HEK293T (cell line): ENCODE data around the gene RBM17.

Experiments used
- CTCF ChIA-PET: fragments of 350-600 bp; formaldehyde crosslinking; extraction: SDS; loops from one replicate; lab custom pipeline; 2021; ENCODE audit warnings: antibody characterized with exemption, inconsistent platforms; lab: Yijun Ruan, JAX
- POLR2A ChIA-PET: fragments of 350-600 bp; formaldehyde crosslinking; extraction: SDS; loops from one replicate; lab custom pipeline; 2020; ENCODE audit warnings: antibody characterized with exemption, inconsistent platforms; lab: Yijun Ruan, JAX
- DNase-seq: peaks from one replicate; pipeline ENCODE4 v3.0.0; 2012; ENCODE audit warnings: mixed read lengths; ENCODE audit errors: extremely low spot score
- ARNT ChIP-seq: fragments of 450-650 bp; IDR thresholded peaks from 2 replicates; pipeline ENCODE4 v1.6.1; 2017; ENCODE audit warnings: mild to moderate bottlenecking
- BHLHE40 ChIP-seq: fragments of 450-650 bp; IDR thresholded peaks from 2 replicates; pipeline ENCODE4 v1.6.1; 2016; ENCODE audit warnings: mild to moderate bottlenecking, moderate library complexity, borderline replicate concordance
- CTBP1 ChIP-seq: fragments of 450-650 bp; IDR thresholded peaks from 2 replicates; pipeline ENCODE4 v1.6.1; 2016; ENCODE audit warnings: borderline replicate concordance
- ELF4 ChIP-seq: fragments of 450-650 bp; IDR thresholded peaks from 2 replicates; pipeline ENCODE4 v1.6.1; 2017; ENCODE audit warnings: antibody characterized with exemption
- FOXA1 ChIP-seq: fragments of 450-650 bp; IDR thresholded peaks from 2 replicates; pipeline ENCODE4 v1.6.1; 2016; ENCODE audit warnings: mild to moderate bottlenecking
- FOXK2 ChIP-seq: fragments of 450-650 bp; IDR thresholded peaks from 2 replicates; pipeline ENCODE4 v1.6.1; 2016; ENCODE audit warnings: mild to moderate bottlenecking
- FOXM1 ChIP-seq: fragments of 450-650 bp; IDR thresholded peaks from 2 replicates; pipeline ENCODE4 v1.6.1; 2017; ENCODE audit warnings: mild to moderate bottlenecking, borderline replicate concordance
- HDGF ChIP-seq: fragments of 450-650 bp; IDR thresholded peaks from 2 replicates; pipeline ENCODE4 v1.6.1; 2017; ENCODE audit warnings: antibody characterized with exemption, borderline replicate concordance
- L3MBTL2 ChIP-seq: fragments of 450-650 bp; conservative IDR thresholded peaks from 2 replicates; pipeline ENCODE4 v1.6.1; 2016; ENCODE audit warnings: mild to moderate bottlenecking
- LEF1 ChIP-seq: fragments of 450-650 bp; IDR thresholded peaks from 2 replicates; pipeline ENCODE4 v1.6.1; 2017; ENCODE audit warnings: mild to moderate bottlenecking, borderline replicate concordance
- NFRKB ChIP-seq: fragments of 450-650 bp; IDR thresholded peaks from 2 replicates; pipeline ENCODE4 v1.6.1; 2016; ENCODE audit warnings: mild to moderate bottlenecking, moderate library complexity
- SP1 ChIP-seq: fragments of 450-650 bp; IDR thresholded peaks from 2 replicates; pipeline ENCODE4 v1.6.1; 2017
- SUZ12 ChIP-seq: fragments of 450-650 bp; IDR thresholded peaks from 2 replicates; pipeline ENCODE4 v1.6.1; 2016; ENCODE audit warnings: mild to moderate bottlenecking
- TARDBP ChIP-seq: fragments of 450-650 bp; IDR thresholded peaks from 2 replicates; pipeline ENCODE4 v1.6.1; 2016
- ZNF384 ChIP-seq: fragments of 450-650 bp; IDR thresholded peaks from 2 replicates; pipeline ENCODE4 v1.6.1; 2016
- TF ChIP-seq, protein P1 (sequence below): fragments of 450-650 bp; IDR thresholded peaks from 2 replicates; pipeline ENCODE4 v1.6.1; 2016

RBM17 gene

DNA sequence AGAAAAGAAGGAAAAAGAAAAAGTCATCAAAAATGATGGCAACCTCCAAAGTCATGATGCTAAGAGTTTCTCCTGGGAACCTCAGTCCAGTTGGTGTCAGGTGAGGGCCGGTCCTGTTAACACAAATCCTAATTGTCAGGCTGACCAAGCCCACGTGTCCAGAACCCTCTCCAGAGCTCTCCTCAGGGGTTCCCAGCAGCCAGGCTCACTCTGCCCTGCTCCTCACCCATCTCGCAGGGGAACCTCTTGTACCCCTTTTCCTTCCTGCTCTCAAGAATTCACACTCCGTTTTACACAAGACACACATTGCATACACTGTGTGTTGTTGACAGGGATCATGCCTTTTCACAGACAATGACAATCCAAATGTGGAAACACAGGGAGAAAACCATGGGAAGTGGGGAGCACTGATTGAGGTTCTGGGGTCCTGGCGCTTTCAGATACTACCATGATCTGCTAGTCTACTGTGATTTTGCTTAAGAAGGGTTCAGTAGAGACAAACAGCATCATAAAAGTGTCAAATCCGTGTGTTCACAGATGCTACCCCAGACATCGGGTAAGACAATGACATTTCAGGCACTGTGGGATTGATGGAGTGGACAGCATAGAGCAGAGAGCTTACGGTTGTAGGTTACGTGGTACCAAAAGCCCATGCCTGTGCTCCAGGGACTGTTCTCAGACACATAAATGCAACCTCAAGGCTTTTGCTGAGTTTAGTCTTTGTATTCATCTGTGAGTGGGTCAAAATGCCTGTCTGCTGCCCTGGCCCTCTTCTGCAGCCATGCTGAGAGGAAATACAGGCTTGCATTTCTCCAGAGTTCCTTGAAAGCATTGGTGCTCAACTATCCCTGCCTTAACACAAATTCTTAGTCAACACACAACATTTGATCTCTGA lies 42.7 kb upstream of the RBM17 start:
- DNase-seq, result no peak
- TF ChIP-seq FOXM1 (no peak), ARNT (no peak), SUZ12 (no peak), L3MBTL2 (no peak), LEF1 (no peak), FOXA1 (no peak), HDGF (no peak), NFRKB (no peak), SP1 (no peak), TARDBP (no peak), CTBP1 (no peak), FOXK2 (no peak), ZNF384 (no peak), BHLHE40 (no peak), ELF4 (no peak)
- TF ChIP-seq, protein P1, sequence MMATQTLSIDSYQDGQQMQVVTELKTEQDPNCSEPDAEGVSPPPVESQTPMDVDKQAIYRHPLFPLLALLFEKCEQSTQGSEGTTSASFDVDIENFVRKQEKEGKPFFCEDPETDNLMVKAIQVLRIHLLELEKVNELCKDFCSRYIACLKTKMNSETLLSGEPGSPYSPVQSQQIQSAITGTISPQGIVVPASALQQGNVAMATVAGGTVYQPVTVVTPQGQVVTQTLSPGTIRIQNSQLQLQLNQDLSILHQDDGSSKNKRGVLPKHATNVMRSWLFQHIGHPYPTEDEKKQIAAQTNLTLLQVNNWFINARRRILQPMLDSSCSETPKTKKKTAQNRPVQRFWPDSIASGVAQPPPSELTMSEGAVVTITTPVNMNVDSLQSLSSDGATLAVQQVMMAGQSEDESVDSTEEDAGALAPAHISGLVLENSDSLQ, result no peak
- CTCF ChIA-PET, result interaction anchor here (1.1 kb wide), 1 partner anchor 32 kb away, joined by 3 read pairs; no protein-coding TSS in a partner anchor
- POLR2A ChIA-PET, result no interaction called here

DNA sequence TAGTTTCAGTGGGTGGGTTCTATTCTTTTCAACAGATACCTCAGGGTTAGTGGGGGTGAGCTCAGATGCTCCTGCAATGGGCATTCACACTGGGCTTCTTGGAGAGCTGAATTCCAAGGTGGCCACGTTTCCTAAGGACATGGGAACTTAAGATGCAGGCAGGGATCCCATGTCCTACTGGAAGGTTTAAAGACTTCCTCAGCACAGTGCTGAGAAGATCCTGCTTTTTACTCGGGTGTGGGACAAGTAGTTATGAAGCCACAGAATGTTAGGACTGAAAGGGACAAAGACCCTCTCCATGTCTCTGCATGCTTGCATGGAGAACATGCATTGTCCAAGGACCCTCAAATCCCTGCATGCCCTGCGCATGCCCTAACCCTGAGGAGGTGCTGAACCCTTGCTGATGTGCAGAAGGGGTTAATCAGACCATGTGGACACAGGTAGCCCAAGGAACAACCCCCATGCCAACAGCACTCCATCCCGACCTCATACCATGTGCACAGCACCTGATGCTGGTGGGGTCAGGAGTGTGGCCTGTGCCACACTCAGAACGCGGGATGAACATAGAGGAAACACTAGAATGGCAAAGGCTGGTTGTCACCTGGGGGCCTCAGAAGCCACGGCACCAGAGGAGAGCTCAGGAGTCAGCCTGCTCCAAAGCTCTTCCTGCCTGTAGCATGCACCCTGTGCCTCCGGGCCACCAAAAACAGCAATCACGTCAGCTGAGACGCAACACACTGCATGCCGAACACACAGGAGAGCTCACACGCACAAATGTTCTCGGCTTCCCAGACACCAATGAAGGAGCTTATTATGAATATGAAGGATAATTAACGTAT lies 41.8 kb upstream of the RBM17 start:
- ChIA-PET CTCF (interaction anchor here (1.1 kb wide), 1 partner anchor 33 kb away, joined by 3 read pairs; no protein-coding TSS in a partner anchor), POLR2A (no interaction called here)
- no peak for DNase-seq
- TF ChIP-seq, protein P1, result no peak
- TF ChIP-seq SUZ12 (no peak), TARDBP (no peak), ELF4 (no peak), ARNT (no peak), BHLHE40 (no peak), L3MBTL2 (no peak), SP1 (no peak), FOXK2 (no peak), FOXA1 (no peak), NFRKB (no peak), ZNF384 (no peak), HDGF (no peak), FOXM1 (no peak), LEF1 (no peak), CTBP1 (no peak)

DNA sequence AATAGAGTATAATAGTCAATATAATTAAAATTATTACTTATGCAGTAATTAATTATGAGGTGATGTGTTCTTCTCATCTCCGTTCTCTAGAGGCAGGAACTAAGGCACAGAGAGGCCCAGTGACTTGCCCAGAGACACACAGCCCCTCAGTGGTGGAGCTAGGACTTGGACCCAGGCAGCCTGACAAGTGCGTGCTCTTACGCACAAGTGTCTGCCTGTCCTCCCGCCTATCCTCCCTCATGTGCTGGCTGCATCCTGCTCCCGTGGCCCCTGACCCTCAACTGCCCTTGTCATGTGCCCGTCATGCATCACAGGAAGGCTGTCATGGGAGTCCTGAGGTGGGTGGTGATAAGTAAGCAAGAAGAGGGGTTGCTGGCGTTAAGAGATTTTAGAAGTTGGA lies 41.0 kb upstream of the RBM17 start:
- DNase-seq, result no peak
- TF ChIP-seq HDGF, result no peak
- TF ChIP-seq SP1, result no peak
- no peak for TF ChIP-seq LEF1
- no peak for TF ChIP-seq CTBP1
- TF ChIP-seq FOXM1, result no peak
- no peak for TF ChIP-seq ZNF384
- TF ChIP-seq L3MBTL2, result no peak
- TF ChIP-seq ELF4, result no peak
- no peak for TF ChIP-seq BHLHE40
- POLR2A ChIA-PET, result no interaction called here
- CTCF ChIA-PET, result no interaction called here

DNA sequence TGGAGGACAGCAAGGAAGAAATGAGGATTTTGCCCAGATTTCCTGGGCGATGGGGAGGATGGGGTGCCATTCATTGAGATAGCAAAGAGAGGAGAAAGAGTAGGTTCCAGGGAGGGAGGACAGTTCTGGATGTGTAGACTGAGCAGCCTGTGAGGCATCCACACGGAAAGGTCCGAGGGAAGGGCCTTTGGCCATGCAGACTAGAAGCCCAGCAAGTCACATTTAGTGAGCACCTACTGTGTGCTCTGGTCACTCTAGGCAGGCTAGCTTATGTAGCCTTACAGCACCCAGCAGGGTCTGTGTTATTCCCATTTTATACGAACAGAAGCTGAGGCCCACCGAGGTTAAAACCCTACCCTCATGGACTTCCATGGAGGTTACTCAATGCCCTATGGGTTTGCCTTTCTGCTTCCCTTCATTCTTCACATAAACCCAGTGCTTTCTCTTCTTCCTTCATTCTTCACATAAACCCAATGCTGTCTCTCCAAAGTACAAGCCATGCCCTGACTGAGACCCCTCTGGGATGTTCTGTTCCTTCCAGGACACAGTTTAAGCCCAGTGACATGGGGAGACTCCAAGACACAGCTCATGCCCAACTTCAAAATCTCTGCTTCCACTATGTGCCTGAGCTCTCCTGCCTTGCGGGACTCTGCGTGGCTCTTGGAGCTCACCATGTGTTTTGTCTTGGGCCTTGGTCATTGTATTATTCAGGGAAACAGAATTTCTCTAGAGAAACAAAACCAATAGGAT lies 40.4 kb upstream of the RBM17 start:
- POLR2A ChIA-PET, result no interaction called here
- no peak for TF ChIP-seq L3MBTL2
- no peak for DNase-seq
- CTCF ChIA-PET, result no interaction called here

DNA sequence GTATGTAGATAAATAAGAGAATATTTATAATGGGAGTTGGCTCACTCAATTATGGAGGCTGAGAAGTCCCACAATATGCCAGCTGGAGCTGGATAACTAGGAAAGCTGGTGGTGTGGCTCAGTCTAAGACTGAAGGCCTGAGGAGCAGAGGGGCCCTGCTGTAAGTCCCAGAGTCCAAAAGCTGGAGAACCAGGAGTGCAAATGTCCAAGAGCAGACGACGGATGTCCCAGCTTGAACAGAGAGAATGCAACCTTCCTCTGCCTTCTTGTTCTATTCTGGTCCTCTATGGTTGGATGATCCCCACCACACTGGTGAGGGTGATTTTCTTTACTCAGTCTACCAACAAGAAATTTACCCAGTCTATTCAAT lies 39.8 kb upstream of the RBM17 start:
- POLR2A ChIA-PET, result no interaction called here
- CTCF ChIA-PET, result no interaction called here
- DNase-seq, result no peak
- no peak for TF ChIP-seq HDGF
- TF ChIP-seq ZNF384, result no peak
- TF ChIP-seq SP1, result no peak
- no peak for TF ChIP-seq L3MBTL2
- no peak for TF ChIP-seq BHLHE40
- TF ChIP-seq LEF1, result no peak
- no peak for TF ChIP-seq NFRKB
- no peak for TF ChIP-seq FOXA1
- no peak for TF ChIP-seq ELF4
- TF ChIP-seq FOXK2, result no peak
- no peak for TF ChIP-seq CTBP1
